C4-2B (cell line): ENCODE results near the gene MED13L.

ENCODE experiments used
- H3K27ac ChIP-seq: fragments of 450-650 bp; 2 replicates; pipeline ENCODE4 v1.5.1; 2017
- ZFX ChIP-seq: fragments of 450-650 bp; IDR thresholded peaks from 2 replicates; pipeline ENCODE4 v1.6.1; 2017
- TF ChIP-seq, protein P1 (sequence below): fragments of 450-650 bp; conservative IDR thresholded peaks from 2 replicates; pipeline ENCODE4 v1.5.1; 2017; ENCODE audit warnings: mild to moderate bottlenecking

MED13L gene

DNA sequence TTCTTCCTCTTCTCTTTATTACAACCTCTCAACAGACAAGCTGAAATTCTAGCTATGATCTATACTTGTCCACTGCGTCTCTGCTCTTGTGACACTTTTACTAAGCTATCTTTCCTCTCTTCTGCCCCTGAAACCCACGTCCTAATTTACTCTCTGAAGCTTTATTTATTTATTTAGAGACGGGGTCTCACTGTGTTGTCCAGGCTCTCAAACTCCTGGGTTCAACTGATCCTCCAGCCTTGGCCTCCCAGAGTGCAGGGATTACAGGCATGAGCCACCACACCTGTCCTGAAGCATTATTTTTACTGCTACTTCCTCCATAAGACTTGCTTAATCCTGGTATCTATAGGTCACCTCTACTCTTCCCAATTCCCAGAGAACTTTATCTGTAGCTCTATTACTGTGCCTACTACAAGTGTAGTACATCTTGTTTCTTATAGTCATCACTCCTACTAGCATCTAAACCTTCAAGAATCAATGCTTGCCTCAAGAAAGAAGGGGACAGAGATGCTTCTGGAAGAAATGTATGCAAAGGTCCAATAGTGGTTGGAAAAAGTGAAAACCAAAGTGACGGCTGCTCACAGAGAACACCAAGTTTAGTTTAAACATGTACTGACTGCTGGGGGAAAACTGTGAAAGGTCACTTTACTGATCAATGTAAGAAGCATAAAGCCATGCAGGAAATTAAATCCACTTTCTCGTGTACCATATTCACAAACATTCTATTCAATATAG is 61.3 kb downstream of the MED13L start:
- H3K27ac ChIP-seq: no peak overlapping the region
- no peak for TF ChIP-seq ZFX
- TF ChIP-seq, protein P1, sequence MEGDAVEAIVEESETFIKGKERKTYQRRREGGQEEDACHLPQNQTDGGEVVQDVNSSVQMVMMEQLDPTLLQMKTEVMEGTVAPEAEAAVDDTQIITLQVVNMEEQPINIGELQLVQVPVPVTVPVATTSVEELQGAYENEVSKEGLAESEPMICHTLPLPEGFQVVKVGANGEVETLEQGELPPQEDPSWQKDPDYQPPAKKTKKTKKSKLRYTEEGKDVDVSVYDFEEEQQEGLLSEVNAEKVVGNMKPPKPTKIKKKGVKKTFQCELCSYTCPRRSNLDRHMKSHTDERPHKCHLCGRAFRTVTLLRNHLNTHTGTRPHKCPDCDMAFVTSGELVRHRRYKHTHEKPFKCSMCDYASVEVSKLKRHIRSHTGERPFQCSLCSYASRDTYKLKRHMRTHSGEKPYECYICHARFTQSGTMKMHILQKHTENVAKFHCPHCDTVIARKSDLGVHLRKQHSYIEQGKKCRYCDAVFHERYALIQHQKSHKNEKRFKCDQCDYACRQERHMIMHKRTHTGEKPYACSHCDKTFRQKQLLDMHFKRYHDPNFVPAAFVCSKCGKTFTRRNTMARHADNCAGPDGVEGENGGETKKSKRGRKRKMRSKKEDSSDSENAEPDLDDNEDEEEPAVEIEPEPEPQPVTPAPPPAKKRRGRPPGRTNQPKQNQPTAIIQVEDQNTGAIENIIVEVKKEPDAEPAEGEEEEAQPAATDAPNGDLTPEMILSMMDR: no peak

DNA sequence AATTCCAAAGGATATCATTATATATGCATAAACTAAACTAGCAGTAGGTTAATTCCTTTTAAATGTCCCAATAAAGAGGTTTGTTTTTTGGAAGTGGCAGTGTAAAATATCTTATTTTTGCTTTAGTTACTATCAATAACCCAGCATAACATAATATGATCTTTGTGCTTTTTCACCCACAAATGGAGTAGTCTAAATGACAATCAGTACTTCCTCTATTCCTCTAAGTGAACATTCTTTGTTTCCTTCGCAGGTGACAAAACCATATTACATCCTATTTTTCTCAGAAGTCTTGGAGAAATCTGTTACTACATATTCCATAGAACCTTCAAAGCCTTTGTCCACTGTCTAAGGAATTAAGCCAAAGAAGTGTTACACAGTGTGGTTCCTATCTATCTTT is 62.5 kb downstream of the MED13L start:
- H3K27ac ChIP-seq: no peak overlapping the region

GRCh38 chr12:116213885-116214527 is 63.5 kb downstream of the MED13L start:
- no peak overlapping the region for H3K27ac ChIP-seq

More for the DNA sequence above, 62.5 kb downstream of the MED13L start:
- TF ChIP-seq, protein P1: no peak
- no peak for TF ChIP-seq ZFX

DNA sequence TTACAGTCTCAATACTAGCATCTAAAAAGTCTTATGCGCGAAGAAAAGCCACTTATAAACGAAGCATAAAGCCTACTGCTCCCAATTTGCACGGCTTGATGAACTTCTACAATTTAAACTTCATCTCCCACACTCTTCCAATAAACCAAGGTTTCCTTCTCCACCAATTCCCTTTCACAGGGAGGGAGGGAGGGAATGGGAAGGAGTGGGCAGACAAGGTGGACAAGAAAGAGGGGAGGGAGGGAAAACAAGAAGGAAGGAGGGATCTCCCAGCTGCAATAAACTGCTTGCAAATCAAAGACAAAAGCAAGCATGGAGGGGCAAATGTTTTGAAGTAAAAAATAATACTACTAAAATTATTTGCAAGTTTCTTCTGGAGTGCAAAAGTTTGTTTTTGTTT is 64.5 kb downstream of the MED13L start:
- no peak overlapping the region for H3K27ac ChIP-seq
- TF ChIP-seq, protein P1: no peak
- no peak for TF ChIP-seq ZFX

More at GRCh38 chr12:116213885-116214527, 63.5 kb downstream of the MED13L start:
- TF ChIP-seq, protein P1: no peak
- TF ChIP-seq ZFX: no peak

- TF ChIP-seq, protein P1: no peak
- no peak for TF ChIP-seq ZFX
- no peak overlapping the region for H3K27ac ChIP-seq
Measured at GRCh38 chr12:116210762-116211161, 66.7 kb downstream of the MED13L start.

DNA sequence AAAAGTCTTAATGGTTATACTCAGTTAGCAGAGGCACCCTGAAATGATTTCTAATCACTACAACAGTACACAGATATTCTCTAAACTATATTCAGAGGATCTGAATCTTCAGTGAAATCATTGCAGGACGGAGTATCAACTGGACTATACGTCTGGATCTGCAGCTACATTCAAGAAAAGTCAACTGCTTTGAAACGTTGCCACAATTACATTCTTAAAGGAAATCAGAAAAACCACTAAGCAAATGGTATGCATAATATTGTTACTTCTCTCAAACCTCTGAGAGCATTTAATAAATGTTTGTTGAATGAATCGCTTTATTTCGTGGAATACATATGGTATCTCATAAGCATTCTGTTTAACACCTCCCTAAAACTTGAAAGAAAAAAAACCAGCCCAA is 67.4 kb downstream of the MED13L start:
- no peak for TF ChIP-seq ZFX
- TF ChIP-seq, protein P1: no peak
- H3K27ac ChIP-seq: no peak overlapping the region

- no peak overlapping the region for H3K27ac ChIP-seq
- no peak for TF ChIP-seq ZFX
- TF ChIP-seq, protein P1: no peak
Measured at GRCh38 chr12:116209503-116209902, 68.0 kb downstream of the MED13L start.
